H1 (cell line): Measurements from ENCODE around the gene C3orf85. TPM values are rescaled to one million over a fixed set of nuclear protein-coding genes. Genes with fewer than 3 reads are reported as not detected.

Experiments
- CTCF ChIA-PET: fragments of 300-600 bp; sonication (Branson Sonifier 250); formaldehyde crosslinking; loops from one replicate; lab custom pipeline; 2021; ENCODE audit not compliant: partially characterized antibody; lab: Charles Lee
- POLR2A ChIA-PET: fragments of 300-600 bp; sonication (Branson Sonifier 250); formaldehyde crosslinking; loops from one replicate; lab custom pipeline; 2021; ENCODE audit warnings: inconsistent platforms; ENCODE audit not compliant: partially characterized antibody; lab: Charles Lee
- DNase-seq, 2 experiments: peaks; one replicate each; pipeline versions ENCODE4 v3.0.0 to v3.0.0-alpha.2; 2010 to 2022; ENCODE audit warnings: low spot score in 2 of 2, low read depth in 1 of 2, mixed read lengths in 1 of 2
- FAIRE-seq: peaks from 2 replicates; lab custom pipeline; 2011; peaks lifted over from hg19 to GRCh38; lab: Jason Lieb, UNC
- H2AFZ ChIP-seq: 2 replicates; pipeline ENCODE4 v1.8.1; 2012; ENCODE audit warnings: low read length, inconsistent platforms
- H2AK5ac ChIP-seq: 2 replicates; pipeline ENCODE4 v1.6.1; 2013; ENCODE audit warnings: low read depth, low read length
- H2BK120ac ChIP-seq: replicated peaks from 2 replicates; pipeline ENCODE3; 2013; ENCODE audit warnings: low read depth, low read length, inconsistent platforms
- H2BK12ac ChIP-seq: 2 replicates; pipeline ENCODE4 v1.6.1; 2013; ENCODE audit warnings: low read depth, low read length
- H2BK15ac ChIP-seq: 2 replicates; pipeline ENCODE4 v1.6.1; 2013; ENCODE audit warnings: low read length
- H2BK20ac ChIP-seq: 2 replicates; pipeline ENCODE4 v1.6.1; 2013; ENCODE audit warnings: low read length
- H2BK5ac ChIP-seq: 2 replicates; pipeline ENCODE4 v1.6.1; 2013; ENCODE audit warnings: low read depth, low read length
- H3K14ac ChIP-seq: 2 replicates; pipeline ENCODE4 v1.6.1; 2013; ENCODE audit warnings: inconsistent platforms; ENCODE audit not compliant: insufficient read length
- H3K18ac ChIP-seq: 2 replicates; pipeline ENCODE4 v1.6.1; 2013; ENCODE audit warnings: low read length; ENCODE audit errors: extremely low read depth
- H3K23ac ChIP-seq: 2 replicates; pipeline ENCODE4 v1.6.1; 2013; ENCODE audit warnings: inconsistent platforms; ENCODE audit not compliant: insufficient read length
- H3K23me2 ChIP-seq: 2 replicates; pipeline ENCODE4 v1.6.1; 2013; ENCODE audit warnings: low read depth, low read length
- H3K27ac ChIP-seq: 2 replicates; pipeline ENCODE4 v1.6.1; 2011; ENCODE audit warnings: low read depth, low read length, inconsistent platforms
- H3K27me3 ChIP-seq, 4 experiments: replicated peaks in 1 of 4; 1 replicate in 1 of 4; 2 replicates in 3 of 4; pipeline versions ENCODE4 v1.6.1 to v1.8.1; 2011 to 2013; ENCODE audit warnings: low read length in 3 of 4, mild to moderate bottlenecking in 3 of 4, inconsistent platforms in 2 of 4, mixed read lengths in 2 of 4, moderate library complexity in 1 of 4; ENCODE audit not compliant: control insufficient read depth in 3 of 4, insufficient read depth in 3 of 4; ENCODE audit errors: extremely low read depth in 1 of 4
- H3K36me3 ChIP-seq, 4 experiments: 2 replicates each; pipeline versions ENCODE4 v1.6.1 to v1.8.1; 2011 to 2013; ENCODE audit warnings: mild to moderate bottlenecking in 4 of 4, low read length in 3 of 4, moderate library complexity in 2 of 4, control low read depth in 1 of 4, inconsistent platforms in 1 of 4; ENCODE audit not compliant: insufficient read depth in 4 of 4, control insufficient read depth in 2 of 4
- H3K4ac ChIP-seq: replicated peaks from 2 replicates; pipeline ENCODE3; 2013; ENCODE audit warnings: low read length, low read depth, mixed read lengths, inconsistent platforms; ENCODE audit not compliant: insufficient read length
- H3K4me1 ChIP-seq, 4 experiments: replicated peaks in 1 of 4; 1 replicate in 1 of 4; 2 replicates in 3 of 4; pipeline versions ENCODE4 v1.6.1 to v1.8.1; 2011 to 2013; ENCODE audit warnings: low read length in 3 of 4, inconsistent platforms in 2 of 4, mixed read lengths in 1 of 4; ENCODE audit not compliant: insufficient read depth in 4 of 4, control insufficient read depth in 3 of 4
- H3K4me2 ChIP-seq, 2 experiments: 2 replicates each; pipeline versions ENCODE4 v1.6.1 to v1.8.1; 2011 to 2013; ENCODE audit warnings: low read depth in 2 of 2, low read length in 2 of 2, control low read depth in 1 of 2, inconsistent platforms in 1 of 2, mild to moderate bottlenecking in 1 of 2; ENCODE audit not compliant: insufficient read depth in 1 of 2
- H3K4me3 ChIP-seq, 4 experiments: fragments of 200-600, 300-600 bp in 1 of 4; sonication (generic), shearing (Covaris generic), sonication (Bioruptor Twin) in 1 of 4; 2 replicates each; pipeline versions ENCODE4 v1.5.1 to v1.8.1; 2011 to 2016; ENCODE audit warnings: low read length in 4 of 4, low read depth in 3 of 4, control low read depth in 2 of 4, inconsistent platforms in 2 of 4, mild to moderate bottlenecking in 2 of 4, mixed read lengths in 1 of 4, moderate library complexity in 1 of 4; ENCODE audit not compliant: insufficient read depth in 2 of 4; ENCODE audit errors: extremely low read depth in 1 of 4
- H3K56ac ChIP-seq: replicated peaks from 2 replicates; pipeline ENCODE3; 2013; ENCODE audit warnings: low read depth, mild to moderate bottlenecking, mixed read lengths, low read length, inconsistent platforms; ENCODE audit not compliant: insufficient read length
- H3K79me1 ChIP-seq: 2 replicates; pipeline ENCODE4 v1.6.1; 2013; ENCODE audit warnings: low read depth, low read length, control low read depth
- H3K79me2 ChIP-seq, 2 experiments: 2 replicates each; pipeline versions ENCODE4 v1.6.1 to v1.8.1; 2012 to 2013; ENCODE audit warnings: low read length in 2 of 2, mild to moderate bottlenecking in 2 of 2, inconsistent platforms in 1 of 2; ENCODE audit not compliant: insufficient read depth in 2 of 2, control insufficient read depth in 1 of 2
- H3K9ac ChIP-seq, 4 experiments: replicated peaks in 1 of 4; 1 replicate in 1 of 4; 2 replicates in 3 of 4; pipeline versions ENCODE4 v1.6.1 to v1.8.1; 2011 to 2013; ENCODE audit warnings: low read depth in 3 of 4, low read length in 3 of 4, control low read depth in 2 of 4, mild to moderate bottlenecking in 2 of 4, moderate library complexity in 2 of 4, inconsistent platforms in 1 of 4; ENCODE audit errors: extremely low read depth in 1 of 4
- H3K9me3 ChIP-seq, 2 experiments: 2 replicates each; pipeline versions ENCODE4 v1.6.1 to v1.8.1; 2012 to 2013; ENCODE audit warnings: mild to moderate bottlenecking in 2 of 2, moderate library complexity in 2 of 2, control low read depth in 1 of 2, inconsistent platforms in 1 of 2, low read depth in 1 of 2, low read length in 1 of 2, mixed read lengths in 1 of 2; ENCODE audit not compliant: insufficient read depth in 2 of 2
- H4K20me1 ChIP-seq, 2 experiments: replicated peaks in 1 of 2; 2 replicates each; pipeline versions ENCODE3 to v1.8.1; 2011 to 2013; ENCODE audit warnings: inconsistent platforms in 2 of 2, low read length in 2 of 2, mild to moderate bottlenecking in 1 of 2; ENCODE audit not compliant: insufficient read depth in 2 of 2, control insufficient read depth in 1 of 2
- H4K5ac ChIP-seq: 2 replicates; pipeline ENCODE4 v1.6.1; 2013; ENCODE audit warnings: low read length, low read depth, mixed read lengths, inconsistent platforms; ENCODE audit not compliant: insufficient read length
- H4K8ac ChIP-seq: 2 replicates; pipeline ENCODE4 v1.8.0; 2013; ENCODE audit warnings: mild to moderate bottlenecking, moderate library complexity, low read length, inconsistent platforms; ENCODE audit not compliant: insufficient read depth; ENCODE audit errors: extremely low read depth
- H4K91ac ChIP-seq: replicated peaks from 2 replicates; pipeline ENCODE3; 2013; ENCODE audit warnings: low read length, mixed read lengths, inconsistent platforms; ENCODE audit not compliant: insufficient read length
- ATF3 ChIP-seq: IDR thresholded peaks from 2 replicates; pipeline ENCODE4 v1.6.1; 2011; ENCODE audit warnings: low read depth, mild to moderate bottlenecking, low read length; ENCODE audit not compliant: insufficient read depth
- CHD2 ChIP-seq: IDR thresholded peaks from 2 replicates; pipeline ENCODE4 v1.6.1; 2012; ENCODE audit warnings: low read length, improper control_type of control experiment
- FOSL1 ChIP-seq: IDR thresholded peaks from 2 replicates; pipeline ENCODE4 v1.6.1; 2011; ENCODE audit warnings: mild to moderate bottlenecking, low read depth, low read length, moderate library complexity; ENCODE audit not compliant: insufficient read depth
- HDAC2 ChIP-seq, 2 experiments: fragments of 300-600 bp in 1 of 2; sonication (generic) in 1 of 2; IDR thresholded peaks; 2 replicates each; pipeline ENCODE4 v1.6.1; 2011 to 2012; ENCODE audit warnings: low read depth in 2 of 2, low read length in 2 of 2, mild to moderate bottlenecking in 2 of 2, moderate library complexity in 2 of 2, borderline replicate concordance in 1 of 2, inconsistent platforms in 1 of 2
- KDM4A ChIP-seq: IDR thresholded peaks from one replicate; pipeline ENCODE4 v1.7.1; 2012; ENCODE audit warnings: low read depth, mild to moderate bottlenecking, moderate library complexity, low read length, inconsistent platforms; ENCODE audit not compliant: severe bottlenecking
- NRF1 ChIP-seq: IDR thresholded peaks from 2 replicates; pipeline ENCODE4 v1.6.1; 2011; ENCODE audit warnings: mild to moderate bottlenecking, low read depth, low read length, improper control_type of control experiment
- RBBP5 ChIP-seq: IDR thresholded peaks from 2 replicates; pipeline ENCODE4 v1.7.1; 2012; ENCODE audit warnings: low read depth, mild to moderate bottlenecking, inconsistent platforms, low read length, moderate library complexity, borderline replicate concordance
- RFX5 ChIP-seq: IDR thresholded peaks from 2 replicates; pipeline ENCODE4 v1.6.1; 2011; ENCODE audit warnings: low read depth, low read length, improper control_type of control experiment, borderline replicate concordance
- RNF2 ChIP-seq: fragments of 200-900, 300-1000 bp; sonication (generic); IDR thresholded peaks from 2 replicates; pipeline ENCODE4 v1.7.1; 2016; ENCODE audit warnings: borderline replicate concordance, low read depth, mild to moderate bottlenecking, antibody characterized with exemption, low read length; ENCODE audit not compliant: poor library complexity, severe bottlenecking; ENCODE audit errors: missing control alignments
- SUZ12 ChIP-seq: fragments of 200-600 bp; sonication (generic); IDR thresholded peaks from 2 replicates; pipeline ENCODE4 v1.6.1; 2012; ENCODE audit warnings: mild to moderate bottlenecking, inconsistent platforms, low read length, moderate library complexity, mixed read lengths
- TCF12 ChIP-seq: IDR thresholded peaks from 2 replicates; pipeline ENCODE4 v1.6.1; 2011; ENCODE audit warnings: low read depth, mild to moderate bottlenecking, low read length
- WGBS, 2 experiments: shearing (Covaris generic) in 1 of 2; methylation state at CpG; one replicate each; pipeline versions ENCODE4 v1.1.6 to v1.1.7; 2013 to 2015; ENCODE audit warnings: low lambda C conversion rate in 2 of 2, mixed read lengths in 2 of 2, inconsistent platforms in 1 of 2, low coverage in 1 of 2, missing lambda C conversion rate in 1 of 2; ENCODE audit not compliant: insufficient replicate concordance in 2 of 2, insufficient coverage in 1 of 2, insufficient read length in 1 of 2; ENCODE audit errors: extremely low coverage in 1 of 2, missing lambda C conversion rate in 1 of 2; 5-methylcytosine and 5-hydroxymethylcytosine counted together
- polyA plus RNA-seq, 7 experiments: library from polyadenylated mRNA; depleted of rRNA in 3 of 7; stranded (reverse) in 5 of 7; unstranded in 2 of 7; fragments of >200 nt in 5 of 7; fragments of 200-250 nt in 2 of 7; gene quantifications; 1 replicate in 5 of 7; 2 replicates in 1 of 7; 4 replicates in 1 of 7; pipeline versions ENCODE4 v1.2.1 to v1.2.3, GENCODE V29; 2011 to 2013; ENCODE audit warnings: missing spikeins in 2 of 7, mixed read lengths in 2 of 7
- total RNA-seq: library from RNA; stranded (reverse); fragmentation: NEBNext Ultra II Directional; extraction: Animal tissue kit (Norgen Biotek cat#: 25700); gene quantifications from 2 replicates; pipeline ENCODE4 v1.2.1, GENCODE V29; 2021

The C3orf85 gene
- total and polyA plus RNA-seq, 2 of the 8 experiments (the other 6 are each of a cell fraction or from before 2014, with no cell fraction given), result not detected

- WGBS, 2 experiments, result 95 to 100% methylated on average over 2 to 7 of the region's 7 CpGs
- TF ChIP-seq TCF12 (no peak), KDM4A (no peak), FOSL1 (no peak), HDAC2 (IDR thresholded peaks at IDR 0.05; ENCODE audit: borderline replicate concordance in 1 of 2, low read depth in 2 of 2, low read length in 2 of 2) (no peak), SUZ12 (no peak), ATF3 (no peak), RFX5 (no peak), RBBP5 (no peak), RNF2 (no peak), NRF1 (no peak), CHD2 (no peak)
These were observed 17.9 kb upstream of the C3orf85 start for GRCh38 chr3:109118584-109118983.

More at GRCh38 chr3:109118584-109118983, 17.9 kb upstream of the C3orf85 start:
- H3K4me3 ChIP-seq, result no peak overlapping the region
- H3K27ac ChIP-seq, result no peak overlapping the region
- H3K36me3 ChIP-seq, result no peaks in the 10 kb centered on the region
- CTCF ChIA-PET, result interaction anchor here (1.0 to 1.2 kb wide), 2 partner anchors 20 to 71 kb away, joined by 4 to 7 read pairs; no protein-coding TSS in a partner anchor
- no peak overlapping the region for H3K9ac ChIP-seq
- H2BK15ac ChIP-seq, result no peak overlapping the region
- H2BK20ac ChIP-seq, result no peak overlapping the region
- H3K4me2 ChIP-seq, result no peak overlapping the region
- no peak overlapping the region for H4K91ac ChIP-seq
- no peaks in the 10 kb centered on the region for H3K79me2 ChIP-seq
- H3K56ac ChIP-seq, result no peak overlapping the region
- no peak overlapping the region for H3K14ac ChIP-seq
- no peaks in the 10 kb centered on the region for H3K79me1 ChIP-seq
- no peaks in the 10 kb centered on the region for H3K23me2 ChIP-seq
- H4K5ac ChIP-seq, result no peak overlapping the region
- H3K4ac ChIP-seq, result no peak overlapping the region
- POLR2A ChIA-PET, result no interaction called here
- no peak overlapping the region for H2AFZ ChIP-seq
- no peak overlapping the region for H3K18ac ChIP-seq
- H3K23ac ChIP-seq, result no peak overlapping the region
- H3K9me3 ChIP-seq, result peaks cover 0 to 9% of the 10 kb centered on the region in 2 experiments; a peak in 2 of 4 replicates
- no peak for FAIRE-seq
- no peak overlapping the region for H2AK5ac ChIP-seq
- no peak overlapping the region for H2BK12ac ChIP-seq
- H4K20me1 ChIP-seq, result no peaks in the 10 kb centered on the region
- H2BK120ac ChIP-seq, result no peak overlapping the region
- no peaks in the 10 kb centered on the region for H3K4me1 ChIP-seq
- H3K27me3 ChIP-seq, result no peaks in the 10 kb centered on the region
- no peak overlapping the region for H4K8ac ChIP-seq
- no peak overlapping the region for H2BK5ac ChIP-seq
- no peak for DNase-seq
